GM18511 (cell line): ENCODE results near the gene TRIM6.
"Not testable (repeated sequence)": the region's sequence is repeated elsewhere in the genome, so short reads cannot be mapped to it uniquely, and the experiment has no call there.

ENCODE experiments used
- ATAC-seq: cut with Tn5 transposase; IDR thresholded peaks from one replicate; pipeline ENCODE4 v1.9.1; 2021; ENCODE audit warnings: mild to moderate bottlenecking, moderate library complexity; ENCODE audit not compliant: unreplicated experiment

The TRIM6 gene

GRCh38 chr11:5603326-5603725 is 6.9 kb downstream of the TRIM6 start:
- no peak for ATAC-seq

DNA sequence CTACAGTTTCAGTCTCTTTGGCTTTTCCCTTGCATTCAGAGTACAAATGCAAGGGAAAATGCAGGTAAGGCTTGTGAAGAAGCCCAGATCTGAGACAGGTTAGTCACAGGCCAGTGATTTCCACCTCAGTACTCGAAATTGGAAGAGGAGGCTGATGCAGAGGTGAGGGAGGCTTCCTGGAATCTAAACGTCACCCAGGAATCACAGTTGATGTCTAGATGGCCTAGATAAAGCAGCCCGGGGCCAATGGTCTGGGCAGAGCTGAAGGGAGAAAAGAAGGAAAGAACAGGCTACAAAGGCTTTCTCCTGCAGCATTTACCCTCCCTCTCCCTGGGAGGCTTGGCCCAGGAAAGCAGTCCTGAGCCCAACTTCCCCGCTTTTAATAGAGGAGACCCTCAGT is 8.5 kb downstream of the TRIM6 start:
- ATAC-seq = no peak

- no peak for ATAC-seq
Observed at GRCh38 chr11:5605849-5606248, 9.4 kb downstream of the TRIM6 start.

DNA sequence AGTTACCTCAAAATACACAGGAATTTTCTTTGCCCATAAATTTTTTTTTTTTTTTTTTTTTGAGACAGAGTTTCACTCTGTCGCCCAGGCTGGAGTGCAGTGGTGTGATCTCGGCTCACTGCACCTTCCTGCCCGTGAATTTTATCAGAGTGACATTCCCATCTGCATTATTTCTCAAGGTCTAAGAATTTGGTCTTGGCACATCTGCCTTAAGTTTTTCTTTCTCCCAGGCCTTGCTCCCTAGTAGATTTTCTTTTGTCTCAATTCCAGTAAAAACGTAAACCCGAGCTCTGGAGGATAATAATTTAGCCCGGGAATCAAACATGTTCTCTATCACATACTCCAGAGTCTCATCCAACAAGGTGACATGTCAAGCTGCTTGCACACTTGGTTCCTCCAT is 12.4 kb downstream of the TRIM6 start:
- no peak for ATAC-seq

DNA sequence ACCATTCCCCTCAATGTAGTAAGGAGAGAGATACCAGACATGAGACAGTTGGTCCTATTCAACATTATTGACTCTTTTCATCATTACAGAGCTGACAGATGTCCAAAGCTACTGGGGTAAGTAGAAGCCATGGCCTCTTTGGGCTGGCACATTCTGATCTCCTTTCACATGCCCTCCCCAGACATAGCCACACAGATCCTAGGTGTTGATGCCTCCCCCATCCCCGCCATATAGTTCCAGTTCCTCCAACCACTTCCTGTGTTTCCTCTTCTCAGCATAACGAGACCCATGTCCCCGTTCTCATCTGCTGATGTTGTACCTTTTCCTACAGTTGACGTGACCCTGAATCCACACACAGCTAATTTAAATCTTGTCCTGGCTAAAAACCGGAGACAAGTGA is 14.0 kb downstream of the TRIM6 start:
- no peak for ATAC-seq

DNA sequence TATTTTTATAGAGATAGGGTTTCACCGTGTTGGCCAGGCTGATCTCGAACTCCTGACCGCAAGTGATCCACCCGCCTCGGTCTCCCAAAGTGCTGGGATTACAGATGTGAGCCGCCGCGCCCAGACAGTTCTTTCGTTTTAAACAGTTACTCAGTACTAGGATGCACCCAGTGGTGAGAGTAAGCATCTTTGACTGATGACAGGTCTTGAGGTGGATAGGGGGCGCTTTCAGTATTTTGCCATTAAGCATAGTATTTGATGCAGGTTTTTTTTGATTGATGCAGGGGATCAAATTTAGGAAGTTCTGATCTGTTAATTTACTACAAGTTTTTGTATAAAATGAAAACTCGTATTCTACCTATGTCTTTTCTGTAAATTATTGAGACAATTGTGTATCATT is 15.2 kb downstream of the TRIM6 start:
- no peak for ATAC-seq

DNA sequence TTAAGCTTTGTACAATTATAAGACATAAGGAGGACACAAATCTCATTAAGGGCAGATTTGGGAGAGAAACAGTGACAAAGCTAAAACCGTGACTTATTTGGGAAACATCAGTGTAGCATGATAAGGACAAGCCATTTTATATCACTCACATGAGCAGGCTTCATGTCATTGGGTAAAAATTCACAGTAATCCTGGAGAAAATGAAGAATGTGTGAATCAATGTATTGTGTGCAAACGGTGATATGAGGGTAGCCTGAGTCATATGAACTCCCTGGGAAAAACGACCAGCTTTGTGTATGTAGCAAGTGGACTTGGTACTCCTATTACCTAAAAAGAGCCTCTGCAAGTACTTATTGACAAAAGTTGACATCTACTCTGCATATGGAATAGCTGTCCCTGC is 22.4 kb downstream of the TRIM6 start:
- ATAC-seq = no peak

DNA sequence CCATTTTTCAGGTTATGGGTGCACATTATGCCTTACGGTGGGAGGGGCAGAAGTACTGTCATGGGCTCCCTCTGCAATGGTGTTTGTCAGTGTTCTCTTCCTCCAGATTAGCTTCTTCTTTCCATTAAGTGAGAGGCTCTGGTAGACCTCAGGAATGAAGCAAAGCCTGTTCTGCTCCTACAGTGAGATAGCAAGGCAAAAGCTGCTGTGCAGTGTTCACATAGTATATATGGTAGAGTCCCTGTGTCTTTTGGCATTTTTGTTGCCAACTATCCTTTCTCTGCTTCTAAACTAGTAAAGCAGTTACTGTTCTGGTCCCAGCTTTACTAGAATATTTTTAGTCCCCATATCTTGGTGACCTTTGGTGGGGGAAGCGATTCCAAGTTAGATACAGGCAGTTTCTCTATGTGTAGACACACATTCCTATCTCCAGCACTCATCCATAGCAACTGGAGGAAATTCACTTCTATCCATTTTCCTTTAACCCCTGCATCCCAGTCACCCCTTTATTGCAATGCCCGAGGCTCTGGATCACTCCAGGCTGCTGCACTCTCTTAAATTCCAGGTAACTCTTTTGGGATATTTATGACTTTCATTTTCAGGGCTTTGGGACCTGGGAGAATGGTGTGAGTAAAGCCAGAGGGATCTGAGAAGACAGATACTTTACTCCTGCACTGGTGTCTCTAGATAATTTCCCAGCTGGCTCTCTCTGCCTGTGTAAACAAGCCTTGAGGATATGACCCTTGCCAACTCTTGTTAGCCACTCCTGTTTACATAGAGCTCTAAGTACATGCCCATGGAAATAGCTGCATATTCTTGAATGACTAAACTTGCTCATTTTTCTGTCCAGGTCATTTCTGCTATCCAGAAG is 24.4 kb downstream of the TRIM6 start:
- ATAC-seq = no peak

GRCh38 chr11:5621580-5621979 is 25.1 kb downstream of the TRIM6 start:
- no peak for ATAC-seq

- ATAC-seq = no peak
Observed at GRCh38 chr11:5622802-5623201, 26.4 kb downstream of the TRIM6 start.

DNA sequence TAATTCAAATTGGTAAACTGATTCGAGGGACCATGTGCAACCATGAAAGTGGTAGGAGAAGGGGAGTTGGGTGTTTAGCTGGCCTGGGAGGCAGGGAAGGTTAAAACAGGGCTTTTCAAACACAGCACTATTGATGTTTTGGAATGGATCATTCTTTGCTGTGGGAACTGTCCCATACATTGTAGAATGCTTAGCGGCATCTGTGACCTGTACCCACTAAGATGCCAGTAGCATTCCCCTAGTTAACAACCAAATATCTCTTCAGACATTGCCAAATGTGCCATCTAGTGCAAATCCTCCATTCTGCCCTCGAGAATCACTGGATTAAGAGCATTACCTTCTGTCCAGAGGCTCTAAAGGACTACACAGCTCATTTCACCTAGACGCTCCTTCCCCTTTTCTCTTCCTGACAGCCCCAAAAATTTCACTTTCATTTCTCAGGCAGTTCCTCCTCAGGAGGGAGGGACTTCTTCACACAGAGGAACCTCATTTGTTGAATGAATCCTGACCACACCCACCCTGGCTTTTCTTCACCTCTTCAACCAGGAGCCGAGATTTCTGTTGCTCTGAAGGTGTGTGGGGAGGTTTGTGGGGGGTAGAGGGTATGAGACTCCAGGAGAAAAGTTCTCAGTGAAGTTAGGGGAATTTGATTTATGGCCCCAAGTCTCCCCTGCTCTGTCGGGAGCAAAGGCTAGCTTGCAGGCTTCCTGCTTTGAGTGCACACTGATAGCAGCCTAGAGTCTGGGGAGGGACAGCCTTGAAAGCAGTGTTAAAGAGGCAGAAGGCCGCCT is 28.2 kb downstream of the TRIM6 start, which contains the start of gene TRIM34:
TRIM34 (plus strand) TSS at position 513 of the 791 bp plus-strand sequence. CDS start 7,331 bp downstream, outside the sequence.
- peak; percentile 98 for ATAC-seq

- no peak for ATAC-seq
Observed at GRCh38 chr11:5625281-5625680, 28.8 kb downstream of the TRIM6 start.

GRCh38 chr11:5626196-5626595 is 29.8 kb downstream of the TRIM6 start:
- ATAC-seq = no peak

DNA sequence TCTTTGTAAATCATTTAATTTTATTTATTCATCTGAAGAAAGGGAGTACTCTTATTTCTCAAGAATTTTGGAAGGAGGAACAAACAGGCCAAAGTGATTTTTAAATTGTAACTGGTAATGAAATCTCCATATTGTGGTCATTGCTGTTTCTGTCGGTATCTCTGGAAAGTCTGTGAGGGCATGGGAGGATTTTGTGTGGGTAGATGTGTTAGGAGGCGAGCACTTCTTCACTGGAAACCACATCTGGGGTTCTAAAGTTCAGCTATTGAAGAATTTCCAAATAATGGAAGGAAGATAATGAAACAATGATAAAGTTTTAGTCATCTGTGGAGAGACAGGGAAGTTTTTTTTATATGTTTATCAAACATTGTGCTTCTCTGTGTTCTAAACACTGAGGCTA is 35.0 kb downstream of the TRIM6 start:
- peak; percentile 19 for ATAC-seq

DNA sequence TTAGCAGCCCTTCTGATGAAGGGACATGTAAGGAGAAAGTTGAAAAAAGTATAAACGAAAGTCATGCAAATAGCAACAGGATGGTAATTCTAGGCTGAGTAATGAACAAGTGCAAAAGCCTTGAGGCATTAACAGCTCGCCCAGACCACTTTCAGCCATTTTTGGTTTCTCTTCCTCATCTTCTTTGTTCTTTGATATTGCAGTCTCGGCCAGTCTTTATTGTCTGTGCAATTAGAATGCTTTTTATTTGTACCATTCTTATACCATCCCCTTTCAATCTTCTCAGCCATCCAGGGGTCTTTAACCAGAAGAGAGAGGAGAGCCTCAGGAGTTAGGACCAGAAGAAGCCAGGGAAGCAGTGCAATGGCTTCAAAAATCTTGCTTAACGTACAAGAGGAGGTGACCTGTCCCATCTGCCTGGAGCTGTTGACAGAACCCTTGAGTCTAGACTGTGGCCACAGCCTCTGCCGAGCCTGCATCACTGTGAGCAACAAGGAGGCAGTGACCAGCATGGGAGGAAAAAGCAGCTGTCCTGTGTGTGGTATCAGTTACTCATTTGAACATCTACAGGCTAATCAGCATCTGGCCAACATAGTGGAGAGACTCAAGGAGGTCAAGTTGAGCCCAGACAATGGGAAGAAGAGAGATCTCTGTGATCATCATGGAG is 35.7 kb downstream of the TRIM6 start:
- peak; percentile 94 for ATAC-seq

DNA sequence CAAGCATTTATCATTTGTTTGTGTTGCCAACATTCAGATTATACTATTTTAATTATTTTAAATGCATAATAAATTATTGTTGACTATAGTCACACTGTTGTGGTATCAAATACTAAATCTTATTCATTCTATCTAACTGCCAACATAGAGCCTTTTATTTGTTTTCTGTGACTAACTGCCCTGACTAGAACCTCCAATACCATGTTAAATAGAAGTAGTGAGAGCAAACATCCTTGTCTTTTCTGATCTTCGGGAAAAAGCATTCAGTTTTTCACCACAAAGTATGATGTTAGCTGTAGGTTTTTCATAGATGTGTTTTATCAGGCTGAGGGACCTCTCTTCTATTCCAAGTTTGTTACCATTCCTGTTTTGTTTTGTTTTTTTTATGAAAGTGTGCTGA is 43.5 kb downstream of the TRIM6 start:
- no peak for ATAC-seq

GRCh38 chr11:5643585-5643984 is 47.1 kb downstream of the TRIM6 start:
- ATAC-seq = no peak

GRCh38 chr11:5646139-5646538 is 49.7 kb downstream of the TRIM6 start:
- ATAC-seq = no peak

DNA sequence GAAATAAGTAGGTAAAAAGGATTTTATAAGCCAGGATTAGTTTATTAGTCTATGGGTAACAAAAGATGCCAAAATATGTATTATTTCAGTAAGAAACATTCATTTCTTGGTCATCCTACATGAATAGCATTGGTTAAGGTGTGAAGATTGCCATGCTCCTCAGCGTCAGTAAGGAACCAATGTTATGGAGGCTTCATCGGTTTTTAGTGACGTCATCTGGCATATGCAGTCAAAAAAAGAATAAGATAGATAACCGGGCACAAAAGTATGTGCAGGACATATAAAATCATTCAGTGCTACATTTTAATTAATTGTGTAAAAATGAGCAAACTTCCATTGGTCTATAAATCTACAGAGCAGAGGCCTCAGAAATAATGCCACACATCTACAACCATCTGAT is 59.0 kb downstream of the TRIM6 start:
- ATAC-seq = no peak

DNA sequence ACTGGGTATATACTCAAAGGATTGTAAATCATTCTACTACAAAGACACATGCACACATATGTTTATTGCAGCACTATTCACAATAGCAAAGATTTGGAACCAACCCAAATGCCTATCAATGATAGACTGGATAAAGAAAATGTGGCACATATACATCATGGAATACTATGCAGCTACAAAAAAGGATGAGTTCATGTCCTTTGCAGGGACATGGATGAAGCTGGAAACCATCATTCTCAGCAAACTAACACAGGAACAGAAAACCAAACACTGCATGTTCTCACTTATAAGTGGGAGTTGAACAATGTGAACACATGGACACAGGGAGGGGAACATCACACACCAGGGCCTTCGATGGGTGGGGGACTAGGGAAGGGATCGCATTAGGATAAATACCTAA is 60.5 kb downstream of the TRIM6 start:
- not testable (repeated sequence) for ATAC-seq

GRCh38 chr11:5658318-5658717 is 61.9 kb downstream of the TRIM6 start:
- ATAC-seq = no peak
